Measurements from ENCODE around the gene MIOX. TPM values are rescaled to one million over a fixed set of nuclear protein-coding genes. Genes with fewer than 3 reads are reported as not detected.

The MIOX gene
- total and polyA plus RNA-seq, 2 of the 13 experiments (the other 11 are each of a cell fraction or from before 2014, with no cell fraction given): 1.5 to 2.9 TPM

DNA sequence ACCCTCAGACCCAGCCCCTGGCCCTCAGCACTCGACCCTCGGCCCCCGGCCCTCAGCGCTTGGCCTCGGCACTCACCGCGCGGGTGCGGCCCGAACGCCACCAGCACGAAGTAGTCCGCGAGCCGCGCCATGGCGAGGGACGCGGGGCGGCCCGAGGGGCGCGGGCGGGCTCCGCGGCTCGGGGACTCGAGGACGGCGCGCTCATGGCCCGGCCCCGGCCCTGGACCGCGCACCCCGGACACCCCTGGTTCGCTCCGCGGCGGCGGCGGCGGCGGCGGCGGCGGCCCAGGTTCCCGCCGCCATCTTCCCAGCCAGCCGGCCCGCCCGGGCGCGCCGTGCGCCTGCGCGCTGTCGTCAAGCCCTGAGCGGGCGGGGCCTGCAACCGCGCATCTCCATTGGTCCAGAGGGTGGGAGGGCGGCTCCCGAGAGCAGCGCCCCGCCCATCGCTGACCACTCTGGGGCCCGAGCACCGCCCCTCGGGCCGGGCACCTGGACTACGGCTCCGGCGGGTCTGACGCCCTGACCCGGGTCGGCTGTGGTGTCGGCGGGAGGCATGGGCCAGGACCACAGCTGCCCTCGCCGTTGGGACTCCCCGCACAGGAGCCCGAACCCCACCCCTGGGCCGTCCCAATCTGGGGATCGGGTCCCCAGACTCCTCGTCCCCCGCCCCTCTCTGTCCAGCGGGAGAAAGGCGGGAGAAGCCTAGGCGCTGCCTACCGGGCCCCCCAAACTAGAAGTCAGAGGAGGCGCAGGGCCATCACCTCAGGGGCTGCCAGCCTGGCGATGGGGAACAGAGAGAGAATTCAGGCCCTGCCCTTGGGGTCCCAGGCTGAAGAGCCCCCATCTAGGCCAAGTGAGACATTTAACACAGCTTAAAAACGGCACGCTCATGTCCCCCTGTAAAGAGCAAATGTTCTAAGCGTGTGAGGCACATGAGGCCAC is 11.7 kb upstream of the MIOX start, which contains the start of gene SBF1 (continued):
- TF ChIP-seq, protein P1, sequence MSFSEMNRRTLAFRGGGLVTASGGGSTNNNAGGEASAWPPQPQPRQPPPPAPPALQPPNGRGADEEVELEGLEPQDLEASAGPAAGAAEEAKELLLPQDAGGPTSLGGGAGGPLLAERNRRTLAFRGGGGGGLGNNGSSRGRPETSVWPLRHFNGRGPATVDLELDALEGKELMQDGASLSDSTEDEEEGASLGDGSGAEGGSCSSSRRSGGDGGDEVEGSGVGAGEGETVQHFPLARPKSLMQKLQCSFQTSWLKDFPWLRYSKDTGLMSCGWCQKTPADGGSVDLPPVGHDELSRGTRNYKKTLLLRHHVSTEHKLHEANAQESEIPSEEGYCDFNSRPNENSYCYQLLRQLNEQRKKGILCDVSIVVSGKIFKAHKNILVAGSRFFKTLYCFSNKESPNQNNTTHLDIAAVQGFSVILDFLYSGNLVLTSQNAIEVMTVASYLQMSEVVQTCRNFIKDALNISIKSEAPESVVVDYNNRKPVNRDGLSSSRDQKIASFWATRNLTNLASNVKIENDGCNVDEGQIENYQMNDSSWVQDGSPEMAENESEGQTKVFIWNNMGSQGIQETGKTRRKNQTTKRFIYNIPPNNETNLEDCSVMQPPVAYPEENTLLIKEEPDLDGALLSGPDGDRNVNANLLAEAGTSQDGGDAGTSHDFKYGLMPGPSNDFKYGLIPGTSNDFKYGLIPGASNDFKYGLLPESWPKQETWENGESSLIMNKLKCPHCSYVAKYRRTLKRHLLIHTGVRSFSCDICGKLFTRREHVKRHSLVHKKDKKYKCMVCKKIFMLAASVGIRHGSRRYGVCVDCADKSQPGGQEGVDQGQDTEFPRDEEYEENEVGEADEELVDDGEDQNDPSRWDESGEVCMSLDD (CRISPR knock-in tag; IDR thresholded peaks at IDR 0.05; ENCODE audit: borderline replicate concordance): no peak
- TF ChIP-seq ZNF33B (CRISPR knock-in tag; IDR thresholded peaks at IDR 0.05): no peak
- no peak for TF ChIP-seq ZFP36L1 (CRISPR knock-in tag; IDR thresholded peaks at IDR 0.05)
- no peak; the same call in 1 of the 2 replicates for TF ChIP-seq ZBTB7B (CRISPR knock-in tag; IDR thresholded peaks at IDR 0.05)
- TF ChIP-seq, protein P2, sequence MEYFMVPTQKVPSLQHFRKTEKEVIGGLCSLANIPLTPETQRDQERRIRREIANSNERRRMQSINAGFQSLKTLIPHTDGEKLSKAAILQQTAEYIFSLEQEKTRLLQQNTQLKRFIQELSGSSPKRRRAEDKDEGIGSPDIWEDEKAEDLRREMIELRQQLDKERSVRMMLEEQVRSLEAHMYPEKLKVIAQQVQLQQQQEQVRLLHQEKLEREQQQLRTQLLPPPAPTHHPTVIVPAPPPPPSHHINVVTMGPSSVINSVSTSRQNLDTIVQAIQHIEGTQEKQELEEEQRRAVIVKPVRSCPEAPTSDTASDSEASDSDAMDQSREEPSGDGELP (IDR thresholded peaks at IDR 0.05; ENCODE audit: borderline replicate concordance, low read depth): no peak; the same call in 1 of the 2 replicates
- no peak for TF ChIP-seq TBL1XR1 (IDR thresholded peaks at IDR 0.05; ENCODE audit: borderline replicate concordance, low read length, partially characterized antibody)
- no peak for TF ChIP-seq ZNF460 (CRISPR knock-in tag; IDR thresholded peaks at IDR 0.05; ENCODE audit: borderline replicate concordance)
- TF ChIP-seq, protein P3, sequence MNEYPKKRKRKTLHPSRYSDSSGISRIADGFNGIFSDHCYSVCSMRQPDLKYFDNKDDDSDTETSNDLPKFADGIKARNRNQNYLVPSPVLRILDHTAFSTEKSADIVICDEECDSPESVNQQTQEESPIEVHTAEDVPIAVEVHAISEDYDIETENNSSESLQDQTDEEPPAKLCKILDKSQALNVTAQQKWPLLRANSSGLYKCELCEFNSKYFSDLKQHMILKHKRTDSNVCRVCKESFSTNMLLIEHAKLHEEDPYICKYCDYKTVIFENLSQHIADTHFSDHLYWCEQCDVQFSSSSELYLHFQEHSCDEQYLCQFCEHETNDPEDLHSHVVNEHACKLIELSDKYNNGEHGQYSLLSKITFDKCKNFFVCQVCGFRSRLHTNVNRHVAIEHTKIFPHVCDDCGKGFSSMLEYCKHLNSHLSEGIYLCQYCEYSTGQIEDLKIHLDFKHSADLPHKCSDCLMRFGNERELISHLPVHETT (CRISPR knock-in tag; conservative IDR thresholded peaks at IDR 0.05): no peak
- TF ChIP-seq, protein P4, sequence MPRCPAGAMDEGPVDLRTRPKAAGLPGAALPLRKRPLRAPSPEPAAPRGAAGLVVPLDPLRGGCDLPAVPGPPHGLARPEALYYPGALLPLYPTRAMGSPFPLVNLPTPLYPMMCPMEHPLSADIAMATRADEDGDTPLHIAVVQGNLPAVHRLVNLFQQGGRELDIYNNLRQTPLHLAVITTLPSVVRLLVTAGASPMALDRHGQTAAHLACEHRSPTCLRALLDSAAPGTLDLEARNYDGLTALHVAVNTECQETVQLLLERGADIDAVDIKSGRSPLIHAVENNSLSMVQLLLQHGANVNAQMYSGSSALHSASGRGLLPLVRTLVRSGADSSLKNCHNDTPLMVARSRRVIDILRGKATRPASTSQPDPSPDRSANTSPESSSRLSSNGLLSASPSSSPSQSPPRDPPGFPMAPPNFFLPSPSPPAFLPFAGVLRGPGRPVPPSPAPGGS (CRISPR knock-in tag; IDR thresholded peaks at IDR 0.05): no peak
- TF ChIP-seq, protein P5, sequence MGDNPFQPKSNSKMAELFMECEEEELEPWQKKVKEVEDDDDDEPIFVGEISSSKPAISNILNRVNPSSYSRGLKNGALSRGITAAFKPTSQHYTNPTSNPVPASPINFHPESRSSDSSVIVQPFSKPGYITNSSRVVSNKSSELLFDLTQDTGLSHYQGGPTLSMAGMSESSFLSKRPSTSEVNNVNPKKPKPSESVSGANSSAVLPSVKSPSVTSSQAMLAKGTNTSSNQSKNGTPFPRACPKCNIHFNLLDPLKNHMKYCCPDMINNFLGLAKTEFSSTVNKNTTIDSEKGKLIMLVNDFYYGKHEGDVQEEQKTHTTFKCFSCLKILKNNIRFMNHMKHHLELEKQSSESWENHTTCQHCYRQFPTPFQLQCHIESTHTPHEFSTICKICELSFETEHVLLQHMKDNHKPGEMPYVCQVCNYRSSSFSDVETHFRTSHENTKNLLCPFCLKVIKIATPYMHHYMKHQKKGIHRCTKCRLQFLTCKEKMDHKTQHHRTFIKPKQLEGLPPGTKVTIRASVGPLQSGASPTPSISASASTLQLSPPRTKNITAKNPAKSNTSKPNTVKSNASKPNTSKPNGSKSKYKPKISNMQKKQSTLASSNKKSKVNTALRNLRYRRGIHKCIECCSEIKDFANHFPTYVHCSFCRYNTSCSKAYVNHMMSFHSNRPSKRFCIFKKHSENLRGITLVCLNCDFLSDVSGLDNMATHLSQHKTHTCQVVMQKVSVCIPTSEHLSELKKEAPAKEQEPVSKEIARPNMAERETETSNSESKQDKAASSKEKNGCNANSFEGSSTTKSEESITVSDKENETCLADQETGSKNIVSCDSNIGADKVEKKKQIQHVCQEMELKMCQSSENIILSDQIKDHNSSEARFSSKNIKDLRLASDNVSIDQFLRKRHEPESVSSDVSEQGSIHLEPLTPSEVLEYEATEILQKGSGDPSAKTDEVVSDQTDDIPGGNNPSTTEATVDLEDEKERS (CRISPR knock-in tag; IDR thresholded peaks at IDR 0.05): 0 out of 2 replicates have a peak, but pooled peaks have one; percentile 38
- no peak for TF ChIP-seq ZNF703 (CRISPR knock-in tag; IDR thresholded peaks at IDR 0.05; ENCODE audit: borderline replicate concordance)
- TF ChIP-seq, protein P6, sequence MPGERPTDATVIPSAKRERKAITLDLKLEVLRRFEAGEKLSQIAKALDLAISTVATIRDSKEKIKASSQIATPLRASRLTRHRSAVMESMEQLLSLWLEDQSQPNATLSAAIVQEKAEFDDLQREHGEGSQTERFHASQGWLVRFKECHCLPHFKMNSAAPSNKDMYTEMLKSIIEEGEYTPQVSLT (CRISPR knock-in tag; IDR thresholded peaks at IDR 0.05; ENCODE audit: borderline replicate concordance, low read depth): no peak
- TF ChIP-seq ZBTB38 (CRISPR knock-in tag; IDR thresholded peaks at IDR 0.05): no peak
- no peak for TF ChIP-seq TOPORS (CRISPR knock-in tag; IDR thresholded peaks at IDR 0.05)
- TF ChIP-seq POLR2AphosphoS2 (IDR thresholded peaks at IDR 0.05; ENCODE audit: low read depth, low read length): no peak
- no peak for TF ChIP-seq ZNF652 (CRISPR knock-in tag; IDR thresholded peaks at IDR 0.05; ENCODE audit: borderline replicate concordance, low read depth)
